ENCODE results near the gene NOP14.

DNA sequence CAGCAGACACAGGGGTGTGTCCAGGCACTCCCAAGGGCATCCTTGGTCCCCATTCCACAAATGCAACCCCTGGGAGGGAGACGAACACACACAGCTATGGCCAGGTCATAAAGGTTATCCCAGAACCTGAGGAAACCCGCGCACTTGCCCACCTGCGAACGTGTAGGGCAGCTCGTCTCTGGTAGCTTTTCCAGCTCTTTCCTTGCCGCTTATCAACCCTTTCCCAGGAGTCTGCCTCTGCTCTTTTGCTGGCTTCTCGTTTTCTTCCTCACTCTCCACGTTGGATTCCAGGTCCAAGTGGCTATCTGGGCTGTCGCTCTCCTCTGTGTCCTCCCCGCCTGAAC is 13.5 kb downstream of the NOP14 start:
- TF ChIP-seq, protein P1, sequence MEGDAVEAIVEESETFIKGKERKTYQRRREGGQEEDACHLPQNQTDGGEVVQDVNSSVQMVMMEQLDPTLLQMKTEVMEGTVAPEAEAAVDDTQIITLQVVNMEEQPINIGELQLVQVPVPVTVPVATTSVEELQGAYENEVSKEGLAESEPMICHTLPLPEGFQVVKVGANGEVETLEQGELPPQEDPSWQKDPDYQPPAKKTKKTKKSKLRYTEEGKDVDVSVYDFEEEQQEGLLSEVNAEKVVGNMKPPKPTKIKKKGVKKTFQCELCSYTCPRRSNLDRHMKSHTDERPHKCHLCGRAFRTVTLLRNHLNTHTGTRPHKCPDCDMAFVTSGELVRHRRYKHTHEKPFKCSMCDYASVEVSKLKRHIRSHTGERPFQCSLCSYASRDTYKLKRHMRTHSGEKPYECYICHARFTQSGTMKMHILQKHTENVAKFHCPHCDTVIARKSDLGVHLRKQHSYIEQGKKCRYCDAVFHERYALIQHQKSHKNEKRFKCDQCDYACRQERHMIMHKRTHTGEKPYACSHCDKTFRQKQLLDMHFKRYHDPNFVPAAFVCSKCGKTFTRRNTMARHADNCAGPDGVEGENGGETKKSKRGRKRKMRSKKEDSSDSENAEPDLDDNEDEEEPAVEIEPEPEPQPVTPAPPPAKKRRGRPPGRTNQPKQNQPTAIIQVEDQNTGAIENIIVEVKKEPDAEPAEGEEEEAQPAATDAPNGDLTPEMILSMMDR (IDR thresholded peaks at IDR 0.05): no peak
- TF ChIP-seq POLR2A (IDR thresholded peaks at IDR 0.05) (no peak), EP300 (IDR thresholded peaks at IDR 0.05) (no peak)
